ENCODE measurements around the gene ARHGAP25.
A peak's percentile ranks its signal among the peaks of the same experiment; 100 is the strongest.

The ARHGAP25 gene, protein sequence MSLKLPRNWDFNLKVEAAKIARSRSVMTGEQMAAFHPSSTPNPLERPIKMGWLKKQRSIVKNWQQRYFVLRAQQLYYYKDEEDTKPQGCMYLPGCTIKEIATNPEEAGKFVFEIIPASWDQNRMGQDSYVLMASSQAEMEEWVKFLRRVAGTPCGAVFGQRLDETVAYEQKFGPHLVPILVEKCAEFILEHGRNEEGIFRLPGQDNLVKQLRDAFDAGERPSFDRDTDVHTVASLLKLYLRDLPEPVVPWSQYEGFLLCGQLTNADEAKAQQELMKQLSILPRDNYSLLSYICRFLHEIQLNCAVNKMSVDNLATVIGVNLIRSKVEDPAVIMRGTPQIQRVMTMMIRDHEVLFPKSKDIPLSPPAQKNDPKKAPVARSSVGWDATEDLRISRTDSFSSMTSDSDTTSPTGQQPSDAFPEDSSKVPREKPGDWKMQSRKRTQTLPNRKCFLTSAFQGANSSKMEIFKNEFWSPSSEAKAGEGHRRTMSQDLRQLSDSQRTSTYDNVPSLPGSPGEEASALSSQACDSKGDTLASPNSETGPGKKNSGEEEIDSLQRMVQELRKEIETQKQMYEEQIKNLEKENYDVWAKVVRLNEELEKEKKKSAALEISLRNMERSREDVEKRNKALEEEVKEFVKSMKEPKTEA

DNA sequence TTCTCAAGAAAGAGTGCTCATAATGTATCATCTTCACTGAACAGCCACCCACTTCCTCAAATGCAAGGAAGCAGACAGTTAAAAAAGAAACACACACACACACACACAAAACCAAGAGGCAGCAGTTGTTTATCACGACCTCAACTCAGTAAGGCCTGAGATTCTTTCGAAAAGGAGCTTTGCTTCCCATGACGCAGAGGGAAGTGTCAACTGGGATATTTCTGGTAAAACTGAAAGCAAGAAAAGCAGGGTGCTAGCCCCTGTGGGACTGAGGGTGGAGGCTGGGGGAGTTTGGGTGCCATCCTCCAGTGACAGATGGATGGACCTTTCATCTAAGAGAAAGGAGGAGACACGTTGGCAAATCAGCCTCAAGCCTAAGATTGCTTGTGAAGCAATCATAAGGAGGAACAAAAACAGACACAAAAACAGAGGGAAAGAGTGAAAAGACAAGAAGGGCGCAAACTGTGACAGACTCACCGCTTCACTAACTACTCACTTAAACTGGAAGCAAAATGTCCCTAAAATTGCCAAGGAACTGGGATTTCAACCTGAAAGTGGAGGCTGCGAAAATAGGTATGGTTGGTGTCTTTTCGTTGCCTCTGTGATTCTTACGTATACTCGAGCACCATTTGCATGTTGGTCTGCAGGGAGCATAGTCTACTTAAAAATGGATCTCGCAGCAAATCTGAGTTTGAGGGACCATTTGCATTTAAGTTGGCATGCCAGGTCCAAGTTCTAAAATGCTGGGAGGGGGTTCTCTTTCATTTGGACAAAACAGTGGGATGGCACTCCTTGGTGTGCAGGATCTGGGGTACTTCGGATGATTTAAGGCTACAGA lies at the start of gene ARHGAP25:
ARHGAP25 (plus strand) TSS at position 124 of the 838 bp plus-strand sequence; CDS start at position 513, 389 bp downstream.
- DNase-seq (ENCODE audit: low read depth): no peak

DNA sequence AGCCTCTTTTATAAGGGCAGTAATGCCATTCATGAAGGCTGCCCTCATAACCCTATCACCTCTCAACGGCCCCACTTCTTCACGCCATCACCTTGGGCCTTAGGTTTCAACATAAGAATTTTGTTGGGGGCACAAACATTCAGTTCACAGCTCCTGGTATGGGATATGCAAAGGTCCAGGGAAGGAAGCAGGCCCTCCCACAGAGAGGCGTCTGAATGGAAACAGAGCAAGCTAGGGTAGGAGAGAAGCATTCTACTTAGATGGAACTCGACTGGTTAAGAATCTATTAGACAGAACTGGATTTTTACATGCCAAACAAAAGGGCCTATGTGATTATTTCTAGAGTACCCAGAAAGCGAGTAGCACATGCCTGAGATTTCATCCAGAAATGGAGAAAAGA lies 48.4 kb upstream of the ARHGAP25 start:
- DNase-seq (ENCODE audit: low read depth): no peak

DNA sequence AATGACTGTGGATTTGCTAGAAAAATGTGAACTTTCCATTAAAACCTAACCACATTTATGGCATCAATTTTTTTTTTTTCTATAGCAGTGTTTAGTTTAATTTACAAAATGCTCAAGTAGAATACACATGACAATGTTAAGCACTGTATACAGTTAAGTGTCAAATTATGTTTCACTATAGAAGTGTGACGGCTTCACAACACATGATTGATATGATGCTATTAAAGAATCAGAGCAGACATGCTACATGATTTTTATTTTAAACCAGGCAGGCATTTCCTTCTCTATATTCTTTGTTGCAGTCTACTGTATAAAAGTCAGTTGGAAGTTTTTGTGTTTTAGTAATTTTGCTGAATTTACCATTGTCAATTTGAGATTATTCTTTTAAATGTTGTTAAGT lies 47.6 kb upstream of the ARHGAP25 start:
- no peak for DNase-seq (ENCODE audit: low read depth)

DNA sequence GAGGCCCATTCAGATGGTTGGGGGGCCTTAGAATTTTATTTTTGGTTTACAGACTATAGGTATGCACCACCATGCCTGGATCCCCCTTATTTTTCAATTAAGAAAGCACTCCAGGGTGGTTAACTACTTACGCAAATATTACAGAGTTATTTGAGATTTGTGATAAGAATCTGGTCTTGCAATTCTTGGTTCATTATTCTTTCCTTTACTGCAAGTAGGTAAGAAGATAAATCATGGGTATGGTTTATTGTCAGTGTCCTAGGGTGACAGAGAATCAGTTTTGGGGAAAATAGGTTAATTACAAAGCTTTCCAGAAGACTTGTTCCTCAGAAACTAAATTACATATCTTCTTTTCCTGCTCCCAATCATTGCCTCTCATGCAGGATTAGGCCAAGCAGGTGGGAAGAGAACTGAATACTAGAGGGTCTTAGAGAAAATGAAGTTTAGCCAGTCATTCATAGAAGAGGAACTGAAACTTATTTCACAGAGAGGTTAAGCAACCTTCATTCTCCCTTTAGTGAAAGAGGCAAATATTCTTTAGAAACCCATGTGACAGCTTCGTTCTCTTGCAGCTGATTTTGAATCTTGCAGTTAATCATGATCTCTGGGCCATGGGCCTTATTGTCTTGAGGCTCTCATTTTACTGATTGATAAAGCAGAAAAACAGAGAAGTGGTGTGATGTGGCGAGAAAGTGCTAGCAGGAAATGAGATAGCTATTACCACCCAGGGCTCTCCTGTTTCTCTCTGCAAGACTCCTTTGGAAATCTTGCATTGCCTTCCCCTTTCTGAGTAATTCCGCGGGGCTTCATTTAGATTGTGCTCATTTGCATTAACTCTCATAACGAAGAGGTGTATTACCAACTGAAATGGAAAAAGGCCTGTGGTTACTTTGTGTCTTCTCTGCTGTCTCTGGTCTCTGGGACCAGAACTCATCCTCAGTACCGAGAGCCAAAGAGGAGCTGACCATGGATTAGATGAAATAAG lies 44.8 kb upstream of the ARHGAP25 start:
- DNase-seq (ENCODE audit: low read depth): no peak

DNA sequence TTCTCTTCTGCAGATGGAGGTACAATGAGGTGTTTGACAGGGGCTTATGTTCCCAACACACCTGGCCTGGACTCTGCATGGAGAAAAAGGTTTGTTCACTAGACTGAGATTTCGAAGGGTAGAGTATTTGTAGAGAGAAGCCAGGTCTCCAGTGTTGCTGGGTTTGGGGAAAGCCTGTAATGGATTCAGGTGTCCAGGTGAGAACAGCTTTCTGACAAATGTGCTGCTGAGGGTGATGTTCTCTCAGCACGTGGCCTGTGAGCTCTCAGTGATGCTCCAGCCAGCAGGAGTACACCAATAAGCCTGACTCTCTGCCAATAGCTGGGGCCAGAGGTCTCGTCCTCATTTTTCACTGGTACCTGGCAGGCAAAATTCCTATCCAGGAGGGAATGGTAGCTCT lies 43.8 kb upstream of the ARHGAP25 start:
- DNase-seq (ENCODE audit: low read depth): no peak

DNA sequence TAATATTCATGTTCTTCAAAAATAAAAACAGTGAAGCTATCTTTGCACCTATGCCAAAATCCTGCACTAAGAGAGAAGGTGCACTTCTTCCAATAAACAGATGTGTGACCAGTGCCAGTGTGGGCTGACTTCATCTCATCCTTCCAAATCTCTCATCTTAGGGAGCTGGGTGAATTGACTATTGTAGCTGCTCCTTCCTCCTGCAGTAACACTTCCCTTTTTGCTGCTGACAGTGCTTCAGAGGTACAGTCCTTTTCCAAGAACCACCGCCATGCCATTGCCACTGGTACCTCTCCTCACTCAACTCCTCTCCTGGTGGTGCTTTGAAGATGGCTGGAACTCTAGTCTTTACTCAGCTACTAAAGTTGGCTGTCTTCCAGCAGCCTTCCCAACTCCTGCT lies 42.1 kb upstream of the ARHGAP25 start:
- no peak for DNase-seq (ENCODE audit: low read depth)

DNA sequence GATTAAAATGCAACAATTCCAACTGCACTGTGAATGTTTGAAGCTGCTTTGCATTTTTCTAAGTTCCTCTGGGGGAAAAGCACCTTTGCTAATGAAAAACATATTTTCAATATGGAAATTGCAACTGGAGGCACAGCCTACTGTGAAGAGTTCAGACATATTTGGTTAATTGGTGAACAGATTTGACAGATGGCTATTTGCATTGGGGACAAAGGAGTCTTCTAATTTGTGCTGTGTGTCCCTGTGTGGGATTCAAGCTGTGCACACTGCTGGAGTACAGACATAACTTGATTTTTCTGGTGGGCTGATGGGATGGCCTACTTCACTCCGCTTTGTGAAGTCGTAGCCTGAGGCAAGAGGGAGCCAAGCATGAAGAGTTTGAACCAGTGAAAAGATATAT lies 40.7 kb upstream of the ARHGAP25 start:
- DNase-seq (ENCODE audit: low read depth): no peak

DNA sequence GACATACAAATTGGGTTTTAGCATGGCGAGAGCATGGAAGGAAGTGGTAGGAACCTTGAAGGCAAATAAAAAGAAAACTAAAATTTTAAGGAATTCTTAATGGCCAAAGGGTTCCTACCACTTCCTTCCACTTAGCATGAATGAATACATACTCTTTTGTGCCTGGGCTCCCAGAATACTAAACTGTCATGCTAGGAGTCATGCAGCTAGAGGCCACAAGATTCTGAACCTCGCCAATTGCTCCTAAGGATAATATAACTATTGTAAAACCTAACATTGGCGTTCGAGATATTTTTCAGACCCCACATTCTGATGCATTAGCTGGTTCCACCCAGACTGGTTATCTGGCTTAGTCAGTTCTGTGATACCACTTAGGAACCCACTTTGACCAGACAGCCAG lies 38.6 kb upstream of the ARHGAP25 start:
- no peak for DNase-seq (ENCODE audit: low read depth)

DNA sequence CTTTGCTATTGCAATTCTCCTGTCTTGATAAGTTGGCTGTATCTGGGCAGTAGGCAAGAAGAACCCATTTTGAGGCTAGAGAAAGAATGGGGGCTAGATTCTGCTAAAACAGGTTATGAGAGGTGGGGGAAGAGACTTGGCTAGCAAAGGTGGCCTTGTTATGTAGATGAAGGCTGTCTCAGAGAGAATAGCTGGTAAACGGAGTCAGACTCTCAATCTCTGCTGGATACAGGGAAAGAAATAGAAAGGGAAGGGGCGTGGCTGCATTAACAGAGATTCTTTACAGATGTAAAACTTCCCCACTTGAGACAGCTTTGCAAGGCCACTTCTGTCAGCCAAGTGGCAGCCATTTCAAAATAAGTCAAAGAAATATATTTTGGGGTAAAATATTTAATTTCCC lies 38.1 kb upstream of the ARHGAP25 start:
- no peak for DNase-seq (ENCODE audit: low read depth)

DNA sequence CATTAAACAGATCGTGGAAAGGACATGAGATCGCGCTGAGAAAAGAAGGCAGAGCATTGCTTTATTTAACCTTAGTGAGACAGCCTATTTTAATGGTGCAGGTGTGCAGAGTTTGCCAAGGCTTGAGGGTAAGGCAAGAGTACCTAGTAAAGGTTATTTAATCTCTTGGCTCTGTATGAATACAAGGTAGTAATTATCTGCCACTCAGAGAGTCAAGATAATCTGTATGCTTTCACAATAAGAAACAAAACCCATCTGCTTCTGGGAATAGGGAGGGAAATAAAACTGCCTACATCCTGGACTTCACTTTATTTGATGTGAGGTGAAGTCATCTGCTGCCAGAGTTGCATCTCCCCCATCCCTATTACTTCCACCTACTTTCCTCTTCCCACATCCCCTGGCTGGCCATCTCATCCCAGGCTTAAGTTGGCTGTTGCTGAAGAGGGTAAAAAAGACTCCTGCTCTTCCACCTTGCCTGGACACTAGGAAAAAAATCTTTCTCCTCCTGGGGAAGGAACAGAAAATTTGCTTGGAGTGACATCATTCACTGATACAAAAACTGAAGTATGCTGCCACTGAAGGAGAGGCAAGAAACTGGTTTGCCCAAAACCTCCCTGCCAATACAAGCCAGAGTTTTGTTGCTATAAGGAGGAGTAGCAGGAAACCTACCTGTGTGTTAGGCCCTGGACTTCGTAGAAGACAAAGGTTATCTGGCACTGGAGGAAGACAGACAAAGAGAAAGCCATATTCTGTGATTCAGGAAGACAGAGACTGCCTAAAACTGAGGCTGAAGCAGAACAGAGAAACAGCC lies 35.8 kb upstream of the ARHGAP25 start:
- no peak for DNase-seq (ENCODE audit: low read depth)

DNA sequence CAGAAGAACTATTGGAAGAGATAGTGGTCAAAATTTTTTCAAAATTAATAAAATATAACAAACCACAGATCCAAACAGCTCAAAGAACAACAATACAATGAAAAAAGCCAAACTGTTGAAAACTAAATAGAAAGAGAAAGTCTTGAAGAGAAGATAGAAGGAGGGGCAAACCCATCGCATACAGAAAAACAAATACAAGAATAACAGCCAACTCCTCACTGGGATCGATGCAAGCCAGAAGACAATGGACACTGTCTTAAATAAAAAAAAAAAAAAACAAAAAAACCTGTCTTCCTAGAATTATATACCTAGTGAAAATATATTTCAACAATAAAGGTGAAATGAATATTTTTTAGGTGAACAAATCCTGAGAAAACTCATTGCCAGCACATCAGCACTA lies 34.1 kb upstream of the ARHGAP25 start:
- no peak for DNase-seq (ENCODE audit: low read depth)

DNA sequence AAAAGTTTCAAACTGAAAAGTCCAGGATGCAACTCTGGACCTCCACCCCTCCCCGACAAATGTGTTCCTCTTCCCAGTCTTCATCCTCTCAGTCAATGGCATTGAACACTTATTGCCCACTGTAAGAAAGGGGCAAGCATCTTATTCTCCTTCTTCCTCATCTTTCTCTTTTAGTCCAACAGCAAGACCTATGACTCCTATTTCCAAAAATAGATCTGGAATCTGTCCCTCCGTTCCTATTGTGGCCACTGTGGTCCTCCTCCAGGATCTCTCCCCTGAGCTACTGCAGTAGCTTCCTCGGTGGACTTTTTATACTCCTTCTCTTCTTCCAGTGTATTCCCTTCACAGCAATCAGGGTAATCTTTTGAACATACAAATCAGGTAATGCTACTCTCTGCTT lies 28.0 kb upstream of the ARHGAP25 start:
- no peak for DNase-seq (ENCODE audit: low read depth)

DNA sequence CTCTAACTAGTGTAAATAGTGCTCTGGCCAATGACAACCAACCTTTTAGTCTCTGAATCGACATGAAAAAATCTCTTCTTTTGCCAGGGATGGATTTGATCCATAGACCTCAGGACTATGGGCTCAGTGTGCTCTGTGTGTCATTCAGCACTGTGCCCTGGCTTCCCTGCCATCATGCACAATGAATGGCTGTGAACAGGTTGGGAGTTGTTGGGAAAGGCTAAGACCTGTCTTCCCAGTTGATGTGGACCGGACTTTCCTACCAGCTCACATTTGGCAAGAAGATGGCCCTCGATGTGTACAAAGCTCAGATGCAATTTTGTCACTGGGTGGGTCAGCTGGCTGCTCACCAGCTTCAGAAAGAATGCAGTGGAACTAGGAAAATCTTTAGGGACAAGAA lies 26.0 kb upstream of the ARHGAP25 start:
- DNase-seq (ENCODE audit: low read depth): no peak

DNA sequence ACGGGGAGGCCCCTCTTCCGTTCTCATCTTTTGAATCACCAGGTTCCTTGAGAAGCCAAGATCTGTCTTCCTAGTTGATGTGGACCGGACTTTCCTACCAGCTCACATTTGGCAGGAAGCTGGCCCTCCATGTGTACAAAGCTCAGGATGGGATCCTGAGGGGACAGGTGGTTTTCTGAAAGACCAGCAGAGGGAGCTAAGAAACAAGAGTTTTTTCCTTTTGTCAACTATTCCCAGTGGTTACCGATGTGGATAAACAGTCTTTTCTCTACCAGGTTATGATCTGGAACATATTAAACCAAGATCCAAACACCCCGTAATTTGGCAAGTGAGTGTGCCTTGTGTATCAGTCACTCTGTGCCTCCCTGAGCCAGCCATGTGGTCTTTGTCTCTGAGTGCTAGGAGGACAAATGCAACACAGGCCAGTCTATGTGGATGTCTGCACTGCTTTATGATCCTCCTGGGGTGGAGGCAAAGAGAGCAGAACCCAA lies 25.1 kb upstream of the ARHGAP25 start:
- peak; percentile 63 for DNase-seq (ENCODE audit: low read depth)

DNA sequence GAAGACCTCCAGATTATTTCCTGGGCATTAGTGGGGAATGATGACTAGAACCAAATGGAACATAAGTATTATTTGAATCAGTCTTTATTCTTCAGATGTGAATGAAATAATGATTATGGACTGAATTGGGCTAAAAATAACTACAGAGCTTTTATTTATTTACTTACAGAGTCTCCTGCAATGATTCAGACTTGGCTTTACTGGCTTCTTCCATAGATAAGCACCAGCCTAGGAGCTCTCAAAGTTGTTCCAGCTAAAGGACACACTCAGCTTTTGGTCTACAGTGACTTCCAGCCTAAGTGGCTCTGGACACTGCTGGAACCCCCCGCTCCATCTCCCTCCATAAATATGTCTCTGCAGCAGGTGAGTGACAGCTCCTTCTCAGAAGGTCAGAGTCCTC lies 24.3 kb upstream of the ARHGAP25 start:
- peak; percentile 18 for DNase-seq (ENCODE audit: low read depth)

DNA sequence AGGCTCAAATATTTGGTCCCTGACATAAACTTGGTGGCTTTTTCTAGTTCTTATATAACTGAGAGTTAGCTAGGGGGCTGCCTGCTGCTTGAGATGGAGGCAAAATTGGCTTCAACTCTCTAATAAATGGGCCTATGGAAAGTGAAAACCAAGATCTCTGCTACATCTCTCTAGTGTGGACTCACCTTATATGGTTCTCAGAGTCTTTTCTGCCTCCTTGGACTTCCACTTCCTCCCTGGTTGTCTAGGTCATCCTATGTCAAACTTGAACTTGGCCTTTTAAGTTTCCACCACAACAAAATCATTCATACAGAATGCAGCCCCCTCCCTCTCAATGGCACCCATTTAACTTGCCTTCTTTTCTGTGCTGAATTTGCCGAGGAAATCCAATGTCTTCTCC lies 23.9 kb upstream of the ARHGAP25 start:
- no peak for DNase-seq (ENCODE audit: low read depth)

DNA sequence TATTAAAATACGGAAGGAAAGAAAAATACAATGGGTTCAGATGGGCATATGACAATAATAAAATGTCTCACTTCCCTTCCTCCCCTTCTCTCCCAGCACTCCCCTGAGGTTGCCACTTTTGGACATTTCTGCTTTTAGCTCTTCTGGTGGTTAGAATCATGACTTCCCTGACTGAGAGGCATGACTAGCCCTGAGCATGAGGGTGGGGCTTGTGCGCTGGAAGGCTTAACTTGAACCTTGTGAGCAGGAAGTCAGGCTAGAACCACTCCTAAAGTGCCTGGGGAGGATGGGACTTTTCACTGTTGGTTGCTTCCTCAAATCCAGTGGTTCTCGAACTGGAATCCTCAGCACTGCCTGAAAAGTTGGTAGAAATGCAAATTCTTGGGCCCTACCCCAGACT lies 19.7 kb upstream of the ARHGAP25 start:
- DNase-seq (ENCODE audit: low read depth): no peak

DNA sequence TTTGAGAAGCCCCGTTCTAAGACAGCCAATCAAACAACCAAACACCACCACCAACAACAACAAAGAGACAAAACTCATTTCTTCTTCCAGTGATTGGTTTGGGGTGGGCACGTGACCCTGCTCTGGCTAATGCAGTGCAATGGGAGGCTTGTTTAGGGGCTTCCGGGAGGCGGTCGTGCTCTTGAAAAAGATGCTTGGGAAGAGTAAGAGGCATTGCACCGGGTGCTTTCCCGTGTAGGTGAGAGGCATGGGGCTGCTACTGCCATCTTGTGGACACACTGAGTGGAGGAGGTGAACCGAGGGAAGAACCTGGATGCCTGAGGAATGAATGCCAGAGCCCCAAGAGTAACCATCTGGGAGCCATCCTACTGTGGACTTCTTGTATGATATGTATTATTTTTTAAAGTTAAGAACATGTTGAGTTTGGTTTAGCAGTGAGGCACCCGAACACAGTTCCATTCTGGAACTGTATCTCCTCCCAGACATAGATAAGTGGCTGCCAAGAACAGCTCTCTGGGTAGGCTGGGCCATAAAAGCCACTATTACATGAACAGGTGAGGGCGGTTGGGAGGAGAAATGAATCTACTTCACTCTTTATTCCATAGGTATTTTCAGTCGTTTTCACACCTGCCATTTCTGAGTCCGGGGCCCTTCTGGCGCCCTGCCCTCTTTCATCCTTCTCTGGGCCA lies 19.1 kb upstream of the ARHGAP25 start:
- peak; percentile 47 for DNase-seq (ENCODE audit: low read depth)

DNA sequence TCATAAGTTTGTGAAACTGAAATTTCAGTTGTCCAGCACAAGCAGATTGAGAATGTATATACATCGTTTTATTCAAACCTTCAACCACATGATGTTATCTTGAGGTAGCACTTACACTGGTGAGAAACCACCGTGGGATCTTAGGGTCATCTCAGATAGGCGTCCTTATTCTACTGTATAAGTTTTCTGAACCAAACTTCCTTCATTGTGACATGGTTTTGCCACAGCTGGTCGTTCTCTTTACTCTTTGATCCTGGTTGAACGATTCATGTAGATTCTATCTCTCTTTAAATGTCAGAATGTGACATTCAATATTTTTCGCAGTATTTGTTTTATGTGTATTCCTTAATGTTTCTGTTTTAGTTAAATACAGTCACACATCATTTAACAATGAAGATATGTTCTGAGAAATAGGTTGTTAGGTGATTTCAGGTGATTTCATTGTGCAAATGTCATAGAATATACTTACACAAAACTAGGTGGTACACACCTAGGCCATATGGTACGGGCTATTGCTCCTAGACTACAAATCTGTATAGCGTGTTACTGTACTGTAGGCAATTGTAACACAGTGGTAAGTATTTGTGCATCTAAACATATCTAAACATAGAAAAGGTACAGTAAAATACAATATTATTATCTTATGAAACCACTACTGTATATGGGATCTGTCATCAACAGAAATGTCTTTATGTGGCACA lies 17.9 kb upstream of the ARHGAP25 start:
- DNase-seq (ENCODE audit: low read depth): no peak
